Measurements from ENCODE around the gene ACOX1.
A peak's percentile ranks its signal among the peaks of the same experiment; 100 is the strongest.

ACOX1 gene

DNA sequence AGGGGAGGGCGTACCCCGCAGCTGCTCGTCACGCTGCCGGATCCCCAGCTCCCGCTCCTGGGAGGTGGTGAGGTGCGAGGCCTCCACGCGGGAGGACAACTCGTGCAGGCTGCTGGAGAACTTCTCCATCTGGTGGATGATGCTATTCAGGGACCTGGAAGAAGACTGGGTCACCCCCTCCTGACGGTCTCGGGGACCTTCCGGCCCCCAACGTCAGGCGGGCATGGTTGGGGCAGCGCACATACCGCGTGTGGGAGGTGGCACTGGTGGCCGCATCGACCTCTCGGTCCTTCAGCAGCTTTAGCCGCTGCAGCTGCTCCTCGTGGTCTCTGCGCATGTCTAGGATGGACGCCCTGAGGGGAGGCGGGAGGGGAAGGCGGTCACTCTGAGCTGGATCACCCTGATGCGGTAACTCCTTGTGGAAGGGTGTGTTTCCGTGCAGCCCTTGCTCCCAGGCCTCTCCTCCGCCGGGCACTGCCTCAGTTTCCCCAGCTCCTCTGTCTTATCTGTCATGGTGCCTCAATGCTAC, 61.0 kb downstream of the ACOX1 start:
- H2BK15ac ChIP-seq (ENCODE audit: low read length) = no peak overlapping the region
- H3K14ac ChIP-seq (ENCODE audit: low read length) = no peak overlapping the region
- no peak overlapping the region for H2AFZ ChIP-seq (ENCODE audit: low read length)
- H3K9ac ChIP-seq (ENCODE audit: low read depth, low read length, poor library complexity) = no peak overlapping the region
- no peak for DNase-seq (ENCODE audit: low spot score)
- H2AK5ac ChIP-seq (ENCODE audit: low read depth, low read length) = no peak overlapping the region
- no peak overlapping the region for H3K4me3 ChIP-seq (ENCODE audit: low read length in 2 of 2)
- H3K4ac ChIP-seq (ENCODE audit: low read length) = no peak overlapping the region
- H3K9me3 ChIP-seq (replicated peaks in 1 of 2; ENCODE audit: control insufficient read depth in 2 of 2, insufficient read depth in 1 of 2, low read depth in 1 of 2, low read length in 2 of 2) = peaks cover 0 to 2% of the 10 kb centered on the region in 2 donors
- H3K79me1 ChIP-seq (ENCODE audit: low read depth, low read length) = no peaks in the 10 kb centered on the region
- no peak overlapping the region for H3K23ac ChIP-seq (ENCODE audit: low read depth, low read length, poor library complexity)
- no CpG with 5 or more reads among the region's 31 CpGs for WGBS, 2 donors (ENCODE audit: extremely low coverage in 2 of 2, insufficient read length in 2 of 2, insufficient replicate concordance in 1 of 2)
- no peak overlapping the region for H4K8ac ChIP-seq (ENCODE audit: low read depth, low read length)
- no peaks in the 10 kb centered on the region for H3K4me1 ChIP-seq (ENCODE audit: control insufficient read depth in 2 of 2, insufficient read depth in 1 of 2, low read depth in 1 of 2, low read length in 2 of 2)
- H3K36me3 ChIP-seq (replicated peaks in 1 of 2; ENCODE audit: control insufficient read depth in 2 of 2, insufficient read depth in 2 of 2, low read length in 2 of 2) = peaks cover 9 to 59% of the 10 kb centered on the region in 2 donors
- H2BK12ac ChIP-seq (ENCODE audit: low read length) = no peak overlapping the region
- no peak overlapping the region for H3K27ac ChIP-seq (replicated peaks; ENCODE audit: low read length)
- H2BK5ac ChIP-seq (ENCODE audit: low read length) = peak overlapping the region; percentile 3
- no peak overlapping the region for H3K18ac ChIP-seq (ENCODE audit: low read length)
- no peaks in the 10 kb centered on the region for H3K27me3 ChIP-seq (ENCODE audit: control insufficient read depth in 3 of 3, insufficient read depth in 3 of 3, low read depth in 1 of 3, low read length in 3 of 3)
- no peak overlapping the region for H4K91ac ChIP-seq (ENCODE audit: low read depth, low read length, poor library complexity)
- H2BK120ac ChIP-seq (ENCODE audit: low read depth, low read length) = no peak overlapping the region
- no peak overlapping the region for H3K4me2 ChIP-seq (ENCODE audit: insufficient read depth, low read length, poor library complexity, severe bottlenecking)

DNA sequence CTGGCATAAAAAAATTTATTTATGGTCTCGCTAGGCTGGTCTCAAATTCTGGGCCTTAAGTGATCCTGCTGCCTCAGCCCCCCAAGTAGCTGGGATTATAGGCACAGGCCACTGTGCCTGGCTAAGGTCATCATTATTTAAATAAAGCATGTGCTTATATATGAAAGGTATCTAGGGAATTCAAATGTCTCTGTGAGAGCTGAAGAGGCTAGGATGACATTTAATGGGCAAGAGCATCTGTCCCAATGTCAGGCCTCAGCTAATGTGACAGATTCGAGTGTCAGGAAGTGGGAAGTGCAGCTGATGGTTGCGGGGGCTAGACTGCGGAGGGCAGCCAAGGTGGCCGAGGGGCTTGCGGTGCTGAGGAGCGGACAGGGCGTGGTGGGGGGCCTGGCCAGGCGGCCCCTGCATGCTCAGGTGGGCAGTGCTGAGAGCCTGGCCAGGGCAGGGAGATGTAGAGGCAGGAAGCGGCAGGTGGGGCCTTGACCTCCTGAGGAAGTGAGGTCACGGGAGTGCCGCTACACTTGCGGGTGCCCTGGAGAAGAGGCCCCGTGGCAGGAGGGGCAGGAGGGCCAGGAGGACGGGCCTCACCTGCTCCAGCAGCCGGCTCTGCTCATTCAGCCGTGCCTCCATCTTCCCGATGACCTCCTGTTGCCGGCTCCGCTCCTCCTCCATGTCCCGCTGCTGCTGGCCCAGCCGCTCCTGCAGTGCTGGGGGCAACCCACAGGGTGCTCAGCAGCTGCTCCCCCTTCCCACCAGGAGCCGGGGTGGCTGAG, 61.6 kb downstream of the ACOX1 start:
- no CpG with 5 or more reads among the region's 23 CpGs for WGBS, 2 donors (ENCODE audit: extremely low coverage in 2 of 2, insufficient read length in 2 of 2, insufficient replicate concordance in 1 of 2)
- Histone ChIP-seq H3K27me3 (ENCODE audit: control insufficient read depth in 3 of 3, insufficient read depth in 3 of 3, low read depth in 1 of 3, low read length in 3 of 3) (no peaks in the 10 kb centered on the region), H2BK120ac (ENCODE audit: low read depth, low read length) (no peak overlapping the region), H3K79me1 (ENCODE audit: low read depth, low read length) (no peaks in the 10 kb centered on the region), H4K91ac (ENCODE audit: low read depth, low read length, poor library complexity) (no peak overlapping the region), H2BK12ac (ENCODE audit: low read length) (no peak overlapping the region), H4K8ac (ENCODE audit: low read depth, low read length) (no peak overlapping the region), H3K36me3 (replicated peaks in 1 of 2; ENCODE audit: control insufficient read depth in 2 of 2, insufficient read depth in 2 of 2, low read length in 2 of 2) (peaks cover 9 to 54% of the 10 kb centered on the region in 2 donors), H3K4me3 (ENCODE audit: low read length in 2 of 2) (no peak overlapping the region), H3K9ac (ENCODE audit: low read depth, low read length, poor library complexity) (no peak overlapping the region), H3K4ac (ENCODE audit: low read length) (no peak overlapping the region), H3K4me2 (ENCODE audit: insufficient read depth, low read length, poor library complexity, severe bottlenecking) (no peak overlapping the region), H2BK5ac (ENCODE audit: low read length) (peak overlapping the region; percentile 3), H3K18ac (ENCODE audit: low read length) (peak overlapping the region; percentile 27), H3K9me3 (replicated peaks in 1 of 2; ENCODE audit: control insufficient read depth in 2 of 2, insufficient read depth in 1 of 2, low read depth in 1 of 2, low read length in 2 of 2) (peaks cover 0 to 2% of the 10 kb centered on the region in 2 donors), H2AK5ac (ENCODE audit: low read depth, low read length) (no peak overlapping the region), H2AFZ (ENCODE audit: low read length) (no peak overlapping the region), H3K14ac (ENCODE audit: low read length) (no peak overlapping the region), H3K23ac (ENCODE audit: low read depth, low read length, poor library complexity) (no peak overlapping the region), H3K27ac (replicated peaks; ENCODE audit: low read length) (no peak overlapping the region), H3K4me1 (ENCODE audit: control insufficient read depth in 2 of 2, insufficient read depth in 1 of 2, low read depth in 1 of 2, low read length in 2 of 2) (no peaks in the 10 kb centered on the region), H2BK15ac (ENCODE audit: low read length) (no peak overlapping the region)
- no peak for DNase-seq (ENCODE audit: low spot score)

DNA sequence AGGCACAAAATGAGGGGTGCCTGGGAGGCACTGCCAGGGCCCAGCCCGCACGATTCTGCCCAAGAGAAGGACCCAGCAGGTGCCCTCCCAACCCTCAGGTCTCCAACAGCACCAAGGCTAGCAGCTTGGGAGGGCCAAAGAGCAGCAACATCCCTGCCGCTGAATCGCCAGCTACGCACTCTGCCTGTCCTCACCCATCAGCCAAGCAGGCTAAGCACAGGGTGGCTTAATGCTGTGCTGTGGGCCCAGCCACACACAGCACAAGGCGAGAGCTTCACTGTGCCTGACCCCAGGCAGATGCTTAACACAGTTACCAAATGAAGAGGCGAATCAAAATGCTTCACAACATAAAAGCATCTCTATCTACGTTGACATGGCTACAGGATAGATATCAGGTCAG, 63.7 kb downstream of the ACOX1 start:
- WGBS, 2 donors (ENCODE audit: extremely low coverage in 2 of 2, insufficient read length in 2 of 2, insufficient replicate concordance in 1 of 2) = no CpG with 5 or more reads among the region's 8 CpGs
- no peak overlapping the region for H2BK15ac ChIP-seq (ENCODE audit: low read length)
- H3K79me1 ChIP-seq (ENCODE audit: low read depth, low read length) = no peaks in the 10 kb centered on the region
- H3K4me2 ChIP-seq (ENCODE audit: insufficient read depth, low read length, poor library complexity, severe bottlenecking) = no peak overlapping the region
- no peak overlapping the region for H3K4ac ChIP-seq (ENCODE audit: low read length)
- peaks cover 0 to 2% of the 10 kb centered on the region in 2 donors for H3K4me1 ChIP-seq (ENCODE audit: control insufficient read depth in 2 of 2, insufficient read depth in 1 of 2, low read depth in 1 of 2, low read length in 2 of 2)
- H3K27ac ChIP-seq (replicated peaks; ENCODE audit: low read length) = no peak overlapping the region
- no peak overlapping the region for H2BK120ac ChIP-seq (ENCODE audit: low read depth, low read length)
- H2AK5ac ChIP-seq (ENCODE audit: low read depth, low read length) = peak overlapping the region; percentile 10
- peaks cover 7 to 60% of the 10 kb centered on the region in 2 donors for H3K36me3 ChIP-seq (replicated peaks in 1 of 2; ENCODE audit: control insufficient read depth in 2 of 2, insufficient read depth in 2 of 2, low read length in 2 of 2)
- no peak overlapping the region for H2BK5ac ChIP-seq (ENCODE audit: low read length)
- no peak overlapping the region for H4K91ac ChIP-seq (ENCODE audit: low read depth, low read length, poor library complexity)
- H3K14ac ChIP-seq (ENCODE audit: low read length) = no peak overlapping the region
- H2AFZ ChIP-seq (ENCODE audit: low read length) = no peak overlapping the region
- no peak overlapping the region for H3K18ac ChIP-seq (ENCODE audit: low read length)
- H4K8ac ChIP-seq (ENCODE audit: low read depth, low read length) = no peak overlapping the region
- H3K27me3 ChIP-seq (ENCODE audit: control insufficient read depth in 3 of 3, insufficient read depth in 3 of 3, low read depth in 1 of 3, low read length in 3 of 3) = no peaks in the 10 kb centered on the region
- H3K9me3 ChIP-seq (replicated peaks in 1 of 2; ENCODE audit: control insufficient read depth in 2 of 2, insufficient read depth in 1 of 2, low read depth in 1 of 2, low read length in 2 of 2) = peaks cover 0 to 2% of the 10 kb centered on the region in 2 donors
- H3K23ac ChIP-seq (ENCODE audit: low read depth, low read length, poor library complexity) = peak overlapping the region; percentile 44
- peak overlapping the region; percentile 77 for H3K9ac ChIP-seq (ENCODE audit: low read depth, low read length, poor library complexity)
- no peak overlapping the region for H2BK12ac ChIP-seq (ENCODE audit: low read length)
- no peak for DNase-seq (ENCODE audit: low spot score)
- peak overlapping the region in 1 of 2 donors; percentile 44 for H3K4me3 ChIP-seq (ENCODE audit: low read length in 2 of 2)

DNA sequence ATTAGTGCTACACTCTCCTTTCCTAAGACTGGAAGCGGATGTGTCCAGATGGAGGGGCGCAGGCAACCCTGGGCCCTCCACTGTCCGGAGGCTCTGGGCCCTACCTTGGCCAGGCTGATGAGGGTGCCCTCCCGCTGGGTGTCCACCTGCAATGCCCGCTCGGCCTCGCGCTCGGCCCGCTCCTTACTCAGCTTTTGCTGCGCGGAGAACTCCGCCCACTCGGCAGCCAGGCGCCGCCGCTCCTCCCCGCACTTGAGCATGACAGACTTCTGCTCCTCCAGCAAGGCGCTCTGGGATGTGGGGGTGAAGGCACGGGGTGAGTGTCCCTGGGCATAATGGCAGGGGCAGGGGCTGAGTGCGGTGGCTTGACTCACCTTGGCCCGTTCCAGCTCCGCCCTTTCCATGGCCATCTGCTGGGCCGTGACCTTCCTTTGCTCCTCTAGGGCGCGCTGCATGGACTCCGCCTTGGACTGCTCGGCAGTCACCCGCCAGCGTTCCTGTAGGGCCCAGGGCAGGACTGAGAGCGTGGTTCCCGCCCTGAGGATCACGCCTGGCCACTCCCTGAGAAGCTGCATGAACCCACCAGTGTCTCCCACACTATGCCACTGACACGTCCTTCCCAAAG, 64.2 kb downstream of the ACOX1 start:
- H2BK15ac ChIP-seq (ENCODE audit: low read length) = no peak overlapping the region
- no peak overlapping the region for H3K23ac ChIP-seq (ENCODE audit: low read depth, low read length, poor library complexity)
- H2AK5ac ChIP-seq (ENCODE audit: low read depth, low read length) = peak overlapping the region; percentile 10
- peak overlapping the region; percentile 73 for H2BK12ac ChIP-seq (ENCODE audit: low read length)
- peaks cover 0 to 2% of the 10 kb centered on the region in 2 donors for H3K4me1 ChIP-seq (ENCODE audit: control insufficient read depth in 2 of 2, insufficient read depth in 1 of 2, low read depth in 1 of 2, low read length in 2 of 2)
- no CpG with 5 or more reads among the region's 34 CpGs for WGBS, 2 donors (ENCODE audit: extremely low coverage in 2 of 2, insufficient read length in 2 of 2, insufficient replicate concordance in 1 of 2)
- H3K79me1 ChIP-seq (ENCODE audit: low read depth, low read length) = no peaks in the 10 kb centered on the region
- H3K4ac ChIP-seq (ENCODE audit: low read length) = no peak overlapping the region
- H3K18ac ChIP-seq (ENCODE audit: low read length) = no peak overlapping the region
- no peak overlapping the region for H3K14ac ChIP-seq (ENCODE audit: low read length)
- no peak for DNase-seq (ENCODE audit: low spot score)
- no peak overlapping the region for H2BK5ac ChIP-seq (ENCODE audit: low read length)
- no peak overlapping the region for H4K91ac ChIP-seq (ENCODE audit: low read depth, low read length, poor library complexity)
- H4K8ac ChIP-seq (ENCODE audit: low read depth, low read length) = no peak overlapping the region
- peaks cover 0 to 2% of the 10 kb centered on the region in 2 donors for H3K9me3 ChIP-seq (replicated peaks in 1 of 2; ENCODE audit: control insufficient read depth in 2 of 2, insufficient read depth in 1 of 2, low read depth in 1 of 2, low read length in 2 of 2)
- no peak overlapping the region for H3K4me2 ChIP-seq (ENCODE audit: insufficient read depth, low read length, poor library complexity, severe bottlenecking)
- no peak overlapping the region for H3K4me3 ChIP-seq (ENCODE audit: low read length in 2 of 2)
- H3K27ac ChIP-seq (replicated peaks; ENCODE audit: low read length) = no peak overlapping the region
- H3K27me3 ChIP-seq (ENCODE audit: control insufficient read depth in 3 of 3, insufficient read depth in 3 of 3, low read depth in 1 of 3, low read length in 3 of 3) = no peaks in the 10 kb centered on the region
- no peak overlapping the region for H3K9ac ChIP-seq (ENCODE audit: low read depth, low read length, poor library complexity)
- H3K36me3 ChIP-seq (replicated peaks in 1 of 2; ENCODE audit: control insufficient read depth in 2 of 2, insufficient read depth in 2 of 2, low read length in 2 of 2) = peaks cover 7 to 60% of the 10 kb centered on the region in 2 donors
- H2AFZ ChIP-seq (ENCODE audit: low read length) = no peak overlapping the region
- no peak overlapping the region for H2BK120ac ChIP-seq (ENCODE audit: low read depth, low read length)
